Kidney epithelial cell (primary cell): Measurements from ENCODE around the gene ZNF536. TPM values are rescaled to one million over a fixed set of nuclear protein-coding genes. Genes with fewer than 3 reads are reported as not detected.

ENCODE experiments used
- DNase-seq: peaks from one replicate; pipeline ENCODE4 v3.0.0-alpha.2; 2010; ENCODE audit warnings: low read depth
- H3K27me3 ChIP-seq: 2 replicates; pipeline ENCODE4 v1.6.0; 2011; ENCODE audit warnings: low read length; ENCODE audit not compliant: control insufficient read depth, insufficient read depth
- H3K36me3 ChIP-seq: 2 replicates; pipeline ENCODE4 v1.5.1; 2011; ENCODE audit warnings: low read length; ENCODE audit not compliant: control insufficient read depth, insufficient read depth
- H3K4me3 ChIP-seq: 2 replicates; pipeline ENCODE4 v1.5.1; 2011; ENCODE audit warnings: low read depth, mild to moderate bottlenecking, control low read depth, low read length
- CTCF ChIP-seq: IDR thresholded peaks from 2 replicates; pipeline ENCODE4 v1.5.1; 2011; ENCODE audit warnings: mild to moderate bottlenecking, moderate library complexity, low read length, control low read depth, inconsistent platforms; ENCODE audit not compliant: insufficient read depth, poor library complexity, severe bottlenecking
- total RNA-seq: library from RNA; depleted of rRNA; stranded (reverse); fragments of >200 nt; gene quantifications from 2 replicates; pipeline ENCODE4 v1.2.3, GENCODE V29; 2015

ZNF536 gene
- total RNA-seq, 1 donor from 2014 or later, result 0.13 TPM

- no peak for TF ChIP-seq CTCF
- DNase-seq, result no peak
Observed at GRCh38 chr19:30604657-30605056, 232.5 kb downstream of the ZNF536 start.

DNA sequence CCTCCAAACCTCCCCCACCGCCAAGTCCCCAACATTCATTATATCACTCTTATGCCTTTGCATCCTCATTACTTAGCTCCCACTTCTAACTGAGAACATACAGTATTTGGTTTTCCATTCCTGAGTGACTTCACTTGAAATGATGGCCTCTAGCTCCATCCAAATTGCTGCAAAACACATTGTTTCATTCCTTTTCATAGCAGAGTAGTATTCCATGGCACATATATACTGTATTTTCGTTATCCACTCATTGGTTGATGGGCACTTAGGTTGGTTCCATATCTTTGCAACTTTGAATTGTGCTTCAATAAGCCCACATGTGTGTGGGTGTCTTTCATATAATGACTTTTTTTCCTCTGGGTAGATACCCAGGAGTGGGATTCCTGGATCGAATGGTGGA lies 233.1 kb downstream of the ZNF536 start:
- no peak overlapping the region for H3K4me3 ChIP-seq
- no peak for DNase-seq
- H3K27me3 ChIP-seq, result no peaks in the 10 kb centered on the region
- no peaks in the 10 kb centered on the region for H3K36me3 ChIP-seq
- no peak for TF ChIP-seq CTCF

More at GRCh38 chr19:30604657-30605056, 232.5 kb downstream of the ZNF536 start:
- no peak overlapping the region for H3K4me3 ChIP-seq
- H3K36me3 ChIP-seq, result no peaks in the 10 kb centered on the region
- no peaks in the 10 kb centered on the region for H3K27me3 ChIP-seq

DNA sequence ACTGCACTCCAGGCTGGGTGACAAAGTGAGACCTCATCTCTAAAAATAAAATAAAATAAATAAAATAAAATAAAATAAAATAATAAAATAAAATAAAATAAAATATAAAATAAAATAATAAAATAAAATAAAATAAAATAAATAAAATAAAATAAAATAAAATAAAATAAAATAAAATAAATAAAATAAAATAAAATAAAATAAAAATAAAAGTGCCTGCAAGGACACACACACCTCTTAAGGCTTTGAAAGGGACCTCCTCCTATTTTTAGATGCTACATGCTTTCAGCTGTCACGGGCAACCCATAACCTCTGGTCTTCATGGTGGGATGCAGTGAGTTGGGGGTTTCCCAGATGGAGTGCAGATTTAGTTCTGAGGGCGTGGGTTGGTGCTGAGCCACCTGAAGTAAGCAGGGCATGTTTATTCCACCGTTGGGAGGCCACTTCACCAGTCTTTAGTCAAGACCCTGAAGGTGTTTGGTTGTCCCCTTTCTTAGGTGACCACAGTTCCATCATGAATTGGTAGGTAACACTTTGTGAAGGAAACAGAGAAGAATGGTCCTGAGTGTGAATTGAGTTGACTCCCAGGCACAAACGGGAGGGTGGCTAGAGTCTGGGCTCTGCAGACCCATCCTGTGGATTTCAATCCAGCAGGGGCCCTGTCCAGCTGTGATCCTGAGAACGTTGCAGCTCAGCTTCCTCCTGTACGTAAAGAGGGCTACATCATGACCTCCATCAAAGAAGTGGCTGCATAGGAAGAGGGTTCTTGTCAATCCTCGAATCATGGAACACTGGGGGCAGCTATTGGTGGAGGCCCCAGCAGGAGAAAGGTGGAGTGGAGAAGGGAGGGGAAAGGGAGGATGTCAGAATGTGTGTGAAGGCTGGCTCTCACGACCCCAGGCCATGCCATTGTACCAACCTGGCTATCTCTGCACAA lies 234.2 kb downstream of the ZNF536 start:
- H3K36me3 ChIP-seq, result no peaks in the 10 kb centered on the region
- DNase-seq, result no peak
- H3K4me3 ChIP-seq, result no peak overlapping the region
- no peaks in the 10 kb centered on the region for H3K27me3 ChIP-seq
- no peak for TF ChIP-seq CTCF
